Ishikawa (cell line): ENCODE measurements around the gene ZNF222.

ENCODE experiments used
- CEBPB ChIP-seq: IDR thresholded peaks from 2 replicates; pipeline ENCODE4 v1.6.1; 2012
- CREB1 ChIP-seq: IDR thresholded peaks from 2 replicates; pipeline ENCODE4 v1.6.1; 2012; ENCODE audit warnings: low read depth
- EGR1 ChIP-seq: IDR thresholded peaks from 2 replicates; pipeline ENCODE4 v1.6.1; 2012
- EP300 ChIP-seq: IDR thresholded peaks from 2 replicates; pipeline ENCODE4 v1.6.1; 2012; ENCODE audit warnings: borderline replicate concordance
- FOXM1 ChIP-seq: IDR thresholded peaks from 2 replicates; pipeline ENCODE4 v1.6.1; 2012; ENCODE audit warnings: low read depth, borderline replicate concordance
- NFIC ChIP-seq: IDR thresholded peaks from 2 replicates; pipeline ENCODE4 v1.6.1; 2012
- RAD21 ChIP-seq: IDR thresholded peaks from 2 replicates; pipeline ENCODE4 v1.6.1; 2012; ENCODE audit warnings: low read depth
- TAF1 ChIP-seq: IDR thresholded peaks from 2 replicates; pipeline ENCODE4 v1.6.1; 2012; ENCODE audit warnings: low read depth, mild to moderate bottlenecking
- TCF12 ChIP-seq: IDR thresholded peaks from 2 replicates; pipeline ENCODE4 v1.6.1; 2012; ENCODE audit warnings: low read depth
- TEAD4 ChIP-seq: IDR thresholded peaks from 2 replicates; pipeline ENCODE4 v1.6.1; 2012
- YY1 ChIP-seq: IDR thresholded peaks from 2 replicates; pipeline ENCODE4 v1.6.1; 2012; ENCODE audit warnings: low read depth
- ZBTB7A ChIP-seq: IDR thresholded peaks from 2 replicates; pipeline ENCODE4 v1.6.1; 2012; ENCODE audit warnings: low read depth
- TF ChIP-seq, protein P1 (sequence below): IDR thresholded peaks from 2 replicates; pipeline ENCODE4 v1.6.1; 2012
- TF ChIP-seq, protein P2 (sequence below): IDR thresholded peaks from 2 replicates; pipeline ENCODE4 v1.6.1; 2012; ENCODE audit warnings: low read depth, mild to moderate bottlenecking
- TF ChIP-seq, protein P3 (sequence below): IDR thresholded peaks from 2 replicates; pipeline ENCODE4 v1.6.1; 2012

Gene ZNF222

DNA sequence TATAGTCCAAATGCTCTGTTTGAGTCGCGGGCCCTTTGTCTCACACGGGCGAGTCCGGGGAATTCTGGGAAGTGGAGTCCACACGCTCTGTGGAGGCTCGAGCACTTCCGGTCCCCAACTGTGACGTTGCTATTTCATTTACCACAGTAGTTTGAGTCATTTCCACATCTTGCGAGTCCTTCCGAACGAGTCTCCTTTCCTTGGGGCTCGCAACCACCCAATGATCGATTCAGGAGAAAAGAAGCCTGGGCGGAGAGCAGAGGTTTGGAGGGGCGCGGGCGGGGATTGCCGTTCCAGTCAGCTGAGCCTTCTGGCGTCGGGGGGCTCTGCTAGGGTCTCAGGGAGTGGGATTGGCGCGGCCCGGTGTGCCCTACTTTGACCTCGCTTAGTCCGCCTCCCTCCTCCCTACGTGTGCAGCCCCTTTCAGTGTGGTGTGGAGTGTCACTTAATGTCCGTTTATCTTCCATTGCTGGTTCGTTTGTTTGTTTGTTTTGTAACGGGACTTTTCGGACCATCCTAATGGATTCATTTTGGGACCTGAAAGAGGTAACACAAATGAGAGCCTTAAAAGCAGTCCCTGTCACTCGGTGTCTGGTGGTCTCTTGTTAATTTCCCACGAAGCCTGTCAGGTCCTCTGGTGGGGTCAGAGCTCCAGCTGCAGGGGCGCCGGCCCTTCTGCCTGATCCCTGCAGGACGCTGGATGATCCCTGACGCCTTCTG lies at the start of gene ZNF222:
ZNF222 (plus strand) TSS at position 163 of the 720 bp plus-strand sequence; CDS start at position 221, 58 bp downstream.
- no peak for TF ChIP-seq NFIC
- no peak for TF ChIP-seq FOXM1
- TF ChIP-seq, protein P1, sequence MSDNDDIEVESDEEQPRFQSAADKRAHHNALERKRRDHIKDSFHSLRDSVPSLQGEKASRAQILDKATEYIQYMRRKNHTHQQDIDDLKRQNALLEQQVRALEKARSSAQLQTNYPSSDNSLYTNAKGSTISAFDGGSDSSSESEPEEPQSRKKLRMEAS = 0 out of 2 replicates have a peak, but pooled peaks have one; percentile 15
- no peak for TF ChIP-seq TAF1
- TF ChIP-seq ZBTB7A = no peak
- TF ChIP-seq CEBPB = no peak
- no peak for TF ChIP-seq RAD21
- no peak for TF ChIP-seq TCF12
- peak; percentile 78 for TF ChIP-seq CREB1
- 0 out of 2 replicates have a peak, but pooled peaks have one; percentile 20 for TF ChIP-seq YY1
- TF ChIP-seq, protein P2, sequence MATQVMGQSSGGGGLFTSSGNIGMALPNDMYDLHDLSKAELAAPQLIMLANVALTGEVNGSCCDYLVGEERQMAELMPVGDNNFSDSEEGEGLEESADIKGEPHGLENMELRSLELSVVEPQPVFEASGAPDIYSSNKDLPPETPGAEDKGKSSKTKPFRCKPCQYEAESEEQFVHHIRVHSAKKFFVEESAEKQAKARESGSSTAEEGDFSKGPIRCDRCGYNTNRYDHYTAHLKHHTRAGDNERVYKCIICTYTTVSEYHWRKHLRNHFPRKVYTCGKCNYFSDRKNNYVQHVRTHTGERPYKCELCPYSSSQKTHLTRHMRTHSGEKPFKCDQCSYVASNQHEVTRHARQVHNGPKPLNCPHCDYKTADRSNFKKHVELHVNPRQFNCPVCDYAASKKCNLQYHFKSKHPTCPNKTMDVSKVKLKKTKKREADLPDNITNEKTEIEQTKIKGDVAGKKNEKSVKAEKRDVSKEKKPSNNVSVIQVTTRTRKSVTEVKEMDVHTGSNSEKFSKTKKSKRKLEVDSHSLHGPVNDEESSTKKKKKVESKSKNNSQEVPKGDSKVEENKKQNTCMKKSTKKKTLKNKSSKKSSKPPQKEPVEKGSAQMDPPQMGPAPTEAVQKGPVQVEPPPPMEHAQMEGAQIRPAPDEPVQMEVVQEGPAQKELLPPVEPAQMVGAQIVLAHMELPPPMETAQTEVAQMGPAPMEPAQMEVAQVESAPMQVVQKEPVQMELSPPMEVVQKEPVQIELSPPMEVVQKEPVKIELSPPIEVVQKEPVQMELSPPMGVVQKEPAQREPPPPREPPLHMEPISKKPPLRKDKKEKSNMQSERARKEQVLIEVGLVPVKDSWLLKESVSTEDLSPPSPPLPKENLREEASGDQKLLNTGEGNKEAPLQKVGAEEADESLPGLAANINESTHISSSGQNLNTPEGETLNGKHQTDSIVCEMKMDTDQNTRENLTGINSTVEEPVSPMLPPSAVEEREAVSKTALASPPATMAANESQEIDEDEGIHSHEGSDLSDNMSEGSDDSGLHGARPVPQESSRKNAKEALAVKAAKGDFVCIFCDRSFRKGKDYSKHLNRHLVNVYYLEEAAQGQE = no peak
- TF ChIP-seq TEAD4 = no peak
- no peak for TF ChIP-seq EGR1
- TF ChIP-seq, protein P3, sequence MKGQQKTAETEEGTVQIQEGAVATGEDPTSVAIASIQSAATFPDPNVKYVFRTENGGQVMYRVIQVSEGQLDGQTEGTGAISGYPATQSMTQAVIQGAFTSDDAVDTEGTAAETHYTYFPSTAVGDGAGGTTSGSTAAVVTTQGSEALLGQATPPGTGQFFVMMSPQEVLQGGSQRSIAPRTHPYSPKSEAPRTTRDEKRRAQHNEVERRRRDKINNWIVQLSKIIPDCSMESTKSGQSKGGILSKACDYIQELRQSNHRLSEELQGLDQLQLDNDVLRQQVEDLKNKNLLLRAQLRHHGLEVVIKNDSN = no peak
- TF ChIP-seq EP300 = no peak

DNA sequence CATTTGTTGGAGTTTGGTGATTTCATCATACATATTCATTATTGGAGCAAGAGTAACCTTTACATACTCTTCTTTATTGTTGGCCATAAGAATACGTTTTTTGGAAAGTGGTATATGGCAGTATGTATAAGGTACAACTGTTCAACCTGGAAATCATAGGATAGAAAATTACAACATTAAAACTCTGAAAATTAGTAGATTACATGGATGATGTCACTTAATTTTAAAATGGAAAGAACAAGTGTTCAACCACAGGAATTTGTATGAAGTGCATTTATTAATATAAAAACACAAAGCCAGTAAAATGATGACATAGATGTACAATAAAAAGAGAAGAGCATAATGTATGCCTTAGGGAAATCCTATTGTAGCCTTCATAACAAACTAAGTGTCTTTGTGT lies 48.4 kb upstream of the ZNF222 start:
- TF ChIP-seq, protein P3 = no peak
- TF ChIP-seq FOXM1 = no peak
- no peak for TF ChIP-seq TCF12
- TF ChIP-seq, protein P2 = no peak
- no peak for TF ChIP-seq YY1
- TF ChIP-seq CREB1 = no peak
- TF ChIP-seq EGR1 = no peak
- TF ChIP-seq, protein P1 = no peak
- no peak for TF ChIP-seq TAF1
- TF ChIP-seq RAD21 = no peak
- TF ChIP-seq TEAD4 = no peak
- no peak for TF ChIP-seq EP300
- TF ChIP-seq CEBPB = no peak
- TF ChIP-seq ZBTB7A = no peak

DNA sequence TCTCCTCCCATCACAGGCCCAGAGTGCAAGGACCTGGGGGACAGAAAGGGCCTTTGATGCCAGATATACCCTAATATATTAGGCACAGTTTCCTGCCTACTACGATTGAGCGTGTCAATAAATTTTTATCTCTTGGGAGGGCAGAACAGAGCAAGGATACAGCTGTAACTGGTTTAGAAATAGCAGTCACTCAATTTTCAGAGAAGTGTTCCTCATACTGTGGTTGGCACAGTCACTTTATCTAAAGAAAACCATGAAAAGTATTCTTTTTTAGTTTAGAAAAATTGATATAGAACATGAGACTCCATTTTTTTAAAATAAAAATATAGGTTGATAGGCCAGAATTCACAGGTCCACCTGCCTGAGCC lies 41.7 kb upstream of the ZNF222 start:
- TF ChIP-seq, protein P1 = no peak
- TF ChIP-seq, protein P2 = no peak
- TF ChIP-seq YY1 (no peak), CEBPB (no peak), EGR1 (no peak), CREB1 (no peak), TCF12 (no peak), TEAD4 (no peak), ZBTB7A (no peak), TAF1 (no peak), RAD21 (no peak), NFIC (no peak), FOXM1 (no peak)
- TF ChIP-seq, protein P3 = no peak
